GM18511 (cell line): Measurements from ENCODE around the gene ABI3BP.

Source experiments
- ATAC-seq: cut with Tn5 transposase; IDR thresholded peaks from one replicate; pipeline ENCODE4 v1.9.1; 2021; ENCODE audit warnings: mild to moderate bottlenecking, moderate library complexity; ENCODE audit not compliant: unreplicated experiment

ABI3BP gene

DNA sequence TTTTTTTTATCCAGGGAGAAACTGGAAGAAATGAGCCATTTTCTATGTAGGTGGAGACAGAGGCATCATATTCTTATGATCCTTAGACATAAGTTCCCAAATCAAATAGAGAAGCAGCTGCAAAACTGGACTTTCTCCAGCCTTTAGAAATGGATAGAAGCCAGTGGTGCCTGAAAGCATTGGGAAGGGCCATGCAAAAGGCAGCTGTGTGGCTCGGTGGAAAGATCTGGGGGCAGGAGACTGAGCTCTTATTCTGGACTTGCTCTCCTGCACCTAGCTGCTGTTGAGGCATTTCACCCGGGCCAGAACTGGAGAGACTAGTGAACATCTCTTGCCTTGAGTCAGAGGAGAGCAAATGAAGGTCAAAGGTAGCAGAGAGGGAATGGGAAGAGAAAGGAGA is 210.9 kb downstream of the ABI3BP start:
- ATAC-seq = no peak

DNA sequence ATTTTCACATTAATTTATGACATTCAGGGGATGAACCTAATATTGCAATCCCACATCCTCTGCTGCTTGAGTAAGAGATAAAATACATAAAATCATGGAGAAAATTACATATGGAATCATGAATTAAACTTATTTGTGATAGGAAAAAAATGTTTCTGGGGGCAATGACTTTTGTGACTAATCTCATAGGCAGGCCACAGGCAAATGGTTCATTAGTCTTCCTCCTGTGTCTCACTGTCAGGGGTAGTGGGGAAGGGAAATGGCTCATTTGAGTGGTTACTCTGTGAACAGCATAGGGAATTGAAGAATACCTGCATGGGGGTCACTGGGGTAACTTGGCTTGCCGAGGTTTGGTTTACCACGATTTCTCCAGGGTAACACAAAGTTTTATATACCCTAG is 211.9 kb downstream of the ABI3BP start:
- no peak for ATAC-seq

DNA sequence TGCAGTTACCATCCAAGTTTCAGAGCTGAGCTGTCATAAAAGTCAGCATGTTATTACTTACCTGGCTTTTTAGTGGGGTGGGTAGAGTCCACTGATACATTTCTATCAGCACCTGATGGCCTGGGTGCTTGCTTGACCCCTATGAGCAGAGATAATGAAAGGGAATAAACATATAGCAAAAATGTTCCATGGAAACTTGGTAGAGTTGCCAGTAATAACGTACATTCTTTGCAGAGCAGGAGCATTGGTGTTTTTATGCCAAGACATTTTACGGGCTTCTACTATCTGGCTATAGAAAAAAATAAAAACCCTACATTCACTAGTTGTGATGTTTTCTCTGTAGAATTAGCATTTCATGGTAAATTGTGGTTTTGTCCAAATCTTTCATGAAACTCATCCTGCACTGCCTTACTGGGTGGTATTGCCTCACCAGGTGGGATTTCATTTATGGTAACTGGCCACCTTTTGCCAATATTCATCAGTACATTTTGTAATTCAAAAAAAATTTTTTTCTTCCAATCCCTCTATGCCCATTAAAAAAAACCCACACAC is 213.1 kb downstream of the ABI3BP start:
- ATAC-seq = no peak

GRCh38 chr3:100779480-100779879 is 213.7 kb downstream of the ABI3BP start:
- no peak for ATAC-seq

- ATAC-seq = no peak
Observed at GRCh38 chr3:100777271-100777670, 215.9 kb downstream of the ABI3BP start.

DNA sequence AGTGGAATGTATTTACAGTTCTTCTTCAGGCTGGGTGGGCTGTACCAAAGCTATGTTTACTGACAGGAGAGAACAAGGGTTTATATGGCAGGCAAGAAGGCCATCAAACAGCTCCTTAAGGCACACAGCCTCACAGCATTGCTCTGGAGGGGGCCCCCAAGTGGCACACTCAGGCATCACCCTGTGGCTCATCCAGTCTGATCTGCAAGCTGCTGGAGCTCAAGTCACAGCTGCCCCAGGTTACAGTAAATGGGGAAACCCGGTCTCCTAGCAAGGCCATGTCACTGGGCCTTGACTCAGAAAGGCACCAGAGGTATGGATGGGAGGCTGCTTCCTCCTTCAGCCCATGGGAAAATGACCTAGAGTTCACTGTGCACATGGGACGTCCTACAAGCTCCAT is 216.5 kb downstream of the ABI3BP start:
- ATAC-seq = no peak

DNA sequence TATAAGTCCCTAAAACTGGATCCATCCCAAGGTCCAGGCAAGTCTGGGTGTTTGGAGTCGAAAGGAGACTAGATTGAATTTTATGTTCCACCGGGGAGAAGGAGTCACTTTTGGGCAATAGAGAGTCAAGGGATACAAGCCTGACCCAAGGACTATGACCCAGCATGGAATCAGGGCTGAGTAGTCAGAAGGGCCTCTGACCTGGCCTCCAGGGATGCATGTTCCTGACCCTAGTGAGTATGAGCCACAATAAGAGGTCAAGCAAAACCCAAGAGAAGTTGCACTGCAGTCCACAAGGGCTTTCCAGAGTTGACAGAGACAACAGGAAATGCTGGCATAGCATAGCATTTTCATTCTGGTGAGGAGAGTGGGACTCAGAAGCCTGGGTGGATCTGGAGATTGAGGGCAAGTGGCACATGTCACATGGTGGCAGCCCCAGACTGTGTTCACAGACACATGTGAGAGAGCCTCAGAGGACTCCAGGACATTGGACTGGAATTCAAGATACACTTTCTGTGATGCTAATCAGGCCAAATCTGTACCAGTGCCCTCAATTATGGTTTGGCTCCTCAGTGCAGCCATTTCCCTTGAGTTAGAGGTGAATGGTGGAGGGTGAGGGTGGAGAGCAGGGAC is 217.0 kb downstream of the ABI3BP start:
- no peak for ATAC-seq

GRCh38 chr3:100775669-100776068 is 217.6 kb downstream of the ABI3BP start:
- no peak for ATAC-seq

GRCh38 chr3:100775226-100775625 is 218.0 kb downstream of the ABI3BP start:
- ATAC-seq = no peak

- no peak for ATAC-seq
Observed at GRCh38 chr3:100769693-100770092, 223.5 kb downstream of the ABI3BP start.

GRCh38 chr3:100766069-100766468 is 227.2 kb downstream of the ABI3BP start:
- no peak for ATAC-seq

DNA sequence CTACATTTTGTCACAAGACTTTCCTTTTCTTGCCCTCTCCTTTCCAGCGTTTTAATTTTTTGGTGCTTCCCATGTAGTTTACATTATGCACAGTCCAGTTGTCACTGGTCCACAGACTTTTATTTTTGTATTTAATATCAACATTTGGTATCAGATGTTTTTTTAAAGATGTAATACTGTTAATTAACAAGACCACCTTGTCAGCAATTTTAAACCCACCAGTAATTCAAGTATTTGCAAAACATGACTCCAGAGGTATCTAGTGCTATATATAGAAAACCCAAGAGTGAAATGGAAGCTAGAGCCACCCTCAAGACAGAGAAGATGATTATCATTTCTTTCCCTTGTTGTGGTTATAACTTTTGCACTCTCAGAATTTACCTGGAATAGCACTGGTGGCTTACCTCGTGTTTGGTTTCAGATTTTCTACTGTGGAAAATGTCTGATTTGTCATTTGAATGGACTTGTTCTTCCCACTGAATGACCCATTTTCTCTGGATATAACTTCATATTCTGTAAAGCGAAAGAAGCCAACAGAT is 227.7 kb downstream of the ABI3BP start:
- ATAC-seq = no peak

DNA sequence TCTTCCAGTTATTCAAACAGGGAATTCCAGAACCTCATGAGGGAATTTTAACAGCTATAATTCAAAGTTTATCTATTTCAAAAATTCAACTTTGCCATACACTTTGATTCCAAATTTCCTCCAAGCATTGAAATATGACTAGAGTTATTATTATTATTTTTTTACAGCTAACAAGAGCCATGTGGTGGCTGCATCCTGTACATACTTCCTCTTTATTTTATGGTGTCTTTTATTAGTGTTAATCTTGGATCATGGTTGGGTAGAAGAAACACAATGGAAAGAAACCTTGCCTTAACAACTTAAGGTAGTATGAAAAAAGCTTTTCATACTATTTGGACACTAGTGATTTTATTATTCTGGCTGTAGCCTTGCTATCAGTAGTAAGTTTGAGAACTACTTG is 231.3 kb downstream of the ABI3BP start:
- ATAC-seq = no peak

DNA sequence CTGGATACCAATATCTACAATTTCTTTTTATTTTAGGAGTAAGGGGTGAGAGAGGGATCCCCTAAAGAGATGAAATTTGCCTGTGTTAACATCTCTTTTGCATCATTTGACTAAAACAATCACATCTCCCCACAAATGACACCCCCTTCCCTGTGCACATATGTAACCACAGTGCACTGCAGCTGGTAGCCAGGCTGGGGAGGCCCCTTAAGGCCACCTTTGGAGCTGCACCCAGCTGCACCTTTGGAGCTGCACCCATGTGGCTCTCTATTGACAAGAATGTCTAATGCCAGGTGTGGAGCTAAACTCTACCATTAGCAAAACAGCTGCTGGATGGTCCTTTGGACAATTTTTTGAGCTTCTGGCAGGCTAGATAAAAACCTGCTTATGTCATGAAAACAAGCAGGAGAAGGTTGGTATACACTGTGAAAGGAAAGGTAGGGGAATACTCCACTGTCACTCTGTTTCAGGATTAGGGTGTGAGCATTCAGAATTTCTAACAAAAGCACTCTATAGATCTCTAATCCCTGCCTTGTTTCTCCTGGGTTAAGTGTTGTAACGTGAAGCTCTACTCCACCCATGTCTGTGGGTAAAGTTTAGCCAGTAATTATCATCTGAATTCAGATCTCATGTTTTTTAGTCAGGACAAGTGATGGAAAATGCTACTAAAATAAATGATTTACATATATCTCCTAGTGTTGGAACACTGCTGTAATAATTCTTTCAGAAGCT is 231.8 kb downstream of the ABI3BP start:
- peak; percentile 84 for ATAC-seq

DNA sequence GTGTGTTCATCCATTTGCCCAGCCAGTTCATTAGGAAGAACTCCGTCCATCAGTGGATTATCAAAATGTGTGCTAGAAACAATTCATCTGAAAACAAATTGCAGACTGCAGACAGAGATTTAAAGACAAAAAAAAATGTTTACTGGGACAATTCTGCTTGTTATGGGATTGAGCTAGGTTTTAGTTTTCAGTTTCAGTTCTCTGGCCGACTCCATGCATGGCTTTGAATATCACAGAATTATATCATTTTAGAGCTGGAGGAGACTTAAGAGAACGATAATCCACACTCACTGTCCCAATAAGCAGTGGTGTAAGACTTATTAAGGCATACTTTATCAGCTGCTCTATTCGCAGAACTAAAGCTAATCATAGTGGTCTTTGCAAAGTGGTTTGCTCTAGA is 232.8 kb downstream of the ABI3BP start:
- no peak for ATAC-seq

GRCh38 chr3:100759950-100760349 is 233.3 kb downstream of the ABI3BP start:
- ATAC-seq = no peak

GRCh38 chr3:100759159-100759558 is 234.1 kb downstream of the ABI3BP start:
- no peak for ATAC-seq

- no peak for ATAC-seq
Observed at GRCh38 chr3:100756441-100756840, 236.8 kb downstream of the ABI3BP start.

DNA sequence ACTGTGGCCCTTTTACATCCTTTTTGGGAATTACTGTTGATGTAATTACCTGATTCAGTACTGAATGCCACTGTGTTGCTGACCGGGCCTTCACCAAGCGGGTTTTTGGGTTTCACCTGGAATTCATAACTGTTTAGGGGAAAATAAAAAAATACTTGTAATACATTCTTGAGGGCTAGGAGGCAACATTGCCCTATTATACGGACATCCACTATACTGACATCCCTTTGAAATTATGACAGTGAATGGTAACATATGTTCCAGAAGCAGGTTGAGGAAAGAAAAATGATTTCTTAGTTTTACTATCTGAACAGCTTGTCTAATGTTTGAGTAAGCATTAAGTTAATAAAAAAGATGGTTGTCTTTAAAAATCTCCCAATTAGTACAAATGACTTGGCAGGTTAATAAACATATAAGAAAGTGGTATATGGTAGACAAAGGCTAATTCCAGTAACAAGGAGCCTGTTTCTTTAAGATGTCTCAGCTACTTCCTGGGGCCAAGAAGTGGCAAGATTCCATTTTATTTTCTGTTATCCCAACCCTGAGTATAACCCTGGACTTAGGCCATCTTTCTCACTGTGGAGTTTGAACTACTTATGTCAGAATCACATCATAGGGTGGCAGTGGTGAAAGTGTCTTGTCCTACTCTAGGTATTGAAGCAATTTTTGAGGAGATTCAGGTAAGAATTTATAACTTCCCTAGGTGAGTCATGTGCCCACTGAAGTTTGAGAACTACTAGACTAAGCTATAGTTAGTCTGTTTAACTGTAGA is 238.5 kb downstream of the ABI3BP start:
- no peak for ATAC-seq

GRCh38 chr3:100753846-100754245 is 239.4 kb downstream of the ABI3BP start:
- ATAC-seq = no peak

GRCh38 chr3:100748967-100749366 is 244.3 kb downstream of the ABI3BP start:
- no peak for ATAC-seq
